Measurements from ENCODE around the gene ABCB7. TPM values are rescaled to one million over a fixed set of nuclear protein-coding genes. Genes with fewer than 3 reads are reported as not detected.

The ABCB7 gene
- total RNA-seq, 2 experiments from 2014 or later = 13.4 to 14.5 TPM

- H3K9me3 Mint-ChIP-seq = no peaks in the 10 kb centered on the region
- peaks cover 21% of the 10 kb centered on the region for H3K4me1 Mint-ChIP-seq (ENCODE audit: low read depth)
- ChIA-PET POLR2A (no interaction called here), CTCF (no interaction called here)
- Histone ChIP-seq H3K27me3 (ENCODE audit: control insufficient read depth in 1 of 2, insufficient read depth in 2 of 2, low read length in 2 of 2) (no peaks in the 10 kb centered on the region), H3K4me3 (ENCODE audit: low read length) (no peak overlapping the region), H3K36me3 (ENCODE audit: insufficient read depth, low read length) (peaks cover 9% of the 10 kb centered on the region), H3K27ac (ENCODE audit: low read depth in 1 of 2, low read length in 2 of 2) (no peak overlapping the region), H3K9me3 (ENCODE audit: control insufficient read depth in 1 of 2, insufficient read depth in 1 of 2, low read length in 2 of 2) (no peaks in the 10 kb centered on the region), H3K4me1 (ENCODE audit: insufficient read depth, low read length) (no peaks in the 10 kb centered on the region)
- H3K36me3 Mint-ChIP-seq (ENCODE audit: low read depth) = peaks cover 35% of the 10 kb centered on the region
- H3K27me3 Mint-ChIP-seq = no peaks in the 10 kb centered on the region
- DNase-seq (no peak), ATAC-seq (ENCODE audit: poor library complexity) (no peak)
- intact Hi-C loops (cut with DNase I, micrococcal nuclease) = no loop called here
- H3K4me3 Mint-ChIP-seq = no peak overlapping the region
- H3K27ac Mint-ChIP-seq = no peak overlapping the region
- TF ChIP-seq, protein P1, sequence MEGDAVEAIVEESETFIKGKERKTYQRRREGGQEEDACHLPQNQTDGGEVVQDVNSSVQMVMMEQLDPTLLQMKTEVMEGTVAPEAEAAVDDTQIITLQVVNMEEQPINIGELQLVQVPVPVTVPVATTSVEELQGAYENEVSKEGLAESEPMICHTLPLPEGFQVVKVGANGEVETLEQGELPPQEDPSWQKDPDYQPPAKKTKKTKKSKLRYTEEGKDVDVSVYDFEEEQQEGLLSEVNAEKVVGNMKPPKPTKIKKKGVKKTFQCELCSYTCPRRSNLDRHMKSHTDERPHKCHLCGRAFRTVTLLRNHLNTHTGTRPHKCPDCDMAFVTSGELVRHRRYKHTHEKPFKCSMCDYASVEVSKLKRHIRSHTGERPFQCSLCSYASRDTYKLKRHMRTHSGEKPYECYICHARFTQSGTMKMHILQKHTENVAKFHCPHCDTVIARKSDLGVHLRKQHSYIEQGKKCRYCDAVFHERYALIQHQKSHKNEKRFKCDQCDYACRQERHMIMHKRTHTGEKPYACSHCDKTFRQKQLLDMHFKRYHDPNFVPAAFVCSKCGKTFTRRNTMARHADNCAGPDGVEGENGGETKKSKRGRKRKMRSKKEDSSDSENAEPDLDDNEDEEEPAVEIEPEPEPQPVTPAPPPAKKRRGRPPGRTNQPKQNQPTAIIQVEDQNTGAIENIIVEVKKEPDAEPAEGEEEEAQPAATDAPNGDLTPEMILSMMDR (IDR thresholded peaks at IDR 0.05) = no peak
These were observed 48.1 kb downstream of the ABCB7 start for GRCh38 chrX:75107863-75108509.

GRCh38 chrX:75106772-75107171, 49.3 kb downstream of the ABCB7 start:
- TF ChIP-seq, protein P1 (IDR thresholded peaks at IDR 0.05) = no peak
- H3K36me3 Mint-ChIP-seq (ENCODE audit: low read depth) = peaks cover 37% of the 10 kb centered on the region
- H3K27ac Mint-ChIP-seq = no peak overlapping the region
- Histone ChIP-seq H3K9me3 (ENCODE audit: control insufficient read depth in 1 of 2, insufficient read depth in 1 of 2, low read length in 2 of 2) (no peaks in the 10 kb centered on the region), H3K4me1 (ENCODE audit: insufficient read depth, low read length) (no peaks in the 10 kb centered on the region), H3K4me3 (ENCODE audit: low read length) (no peak overlapping the region), H3K27ac (ENCODE audit: low read depth in 1 of 2, low read length in 2 of 2) (no peak overlapping the region), H3K27me3 (ENCODE audit: control insufficient read depth in 1 of 2, insufficient read depth in 2 of 2, low read length in 2 of 2) (no peaks in the 10 kb centered on the region), H3K36me3 (ENCODE audit: insufficient read depth, low read length) (peaks cover 9% of the 10 kb centered on the region)
- H3K4me1 Mint-ChIP-seq (ENCODE audit: low read depth) = peaks cover 21% of the 10 kb centered on the region
- no peaks in the 10 kb centered on the region for H3K9me3 Mint-ChIP-seq
- no peak overlapping the region for H3K4me3 Mint-ChIP-seq
- ChIA-PET POLR2A (no interaction called here), CTCF (no interaction called here)
- DNase-seq (no peak), ATAC-seq (ENCODE audit: poor library complexity) (no peak)
- no peaks in the 10 kb centered on the region for H3K27me3 Mint-ChIP-seq
- intact Hi-C loops (cut with DNase I, micrococcal nuclease) = no loop called here

GRCh38 chrX:75096331-75096730, 59.8 kb downstream of the ABCB7 start:
- ATAC-seq (ENCODE audit: poor library complexity) (no peak), DNase-seq (no peak)
- Histone ChIP-seq H3K27ac (ENCODE audit: low read depth in 1 of 2, low read length in 2 of 2) (no peak overlapping the region), H3K4me3 (ENCODE audit: low read length) (no peak overlapping the region), H3K9me3 (ENCODE audit: control insufficient read depth in 1 of 2, insufficient read depth in 1 of 2, low read length in 2 of 2) (no peaks in the 10 kb centered on the region), H3K36me3 (ENCODE audit: insufficient read depth, low read length) (peaks cover 7% of the 10 kb centered on the region), H3K27me3 (ENCODE audit: control insufficient read depth in 1 of 2, insufficient read depth in 2 of 2, low read length in 2 of 2) (no peaks in the 10 kb centered on the region), H3K4me1 (ENCODE audit: insufficient read depth, low read length) (no peaks in the 10 kb centered on the region)
- Mint-ChIP-seq H3K36me3 (ENCODE audit: low read depth) (peaks cover 30% of the 10 kb centered on the region), H3K4me1 (ENCODE audit: low read depth) (peaks cover 23% of the 10 kb centered on the region), H3K4me3 (no peak overlapping the region), H3K27me3 (no peaks in the 10 kb centered on the region), H3K9me3 (no peaks in the 10 kb centered on the region), H3K27ac (no peak overlapping the region)
- TF ChIP-seq, protein P1 (IDR thresholded peaks at IDR 0.05) = no peak
- ChIA-PET POLR2A (no interaction called here), CTCF (no interaction called here)
- intact Hi-C loops (cut with DNase I, micrococcal nuclease) = no loop called here

Data from CD4-positive, alpha-beta T cell (primary cell).